Neural progenitor cell (in vitro differentiated cells): ENCODE measurements around the gene ALDH1A3. TPM values are rescaled to one million over a fixed set of nuclear protein-coding genes. Genes with fewer than 3 reads are reported as not detected.

Experiments used
- DNase-seq: peaks from one replicate; pipeline ENCODE4 v3.0.0-alpha.2; 2016; ENCODE audit warnings: low spot score
- H2AFZ ChIP-seq: fragments of 200-600 bp; sonication (generic); replicated peaks from 2 replicates; pipeline ENCODE4 v1.6.1; 2016; ENCODE audit warnings: antibody characterized with exemption
- H3F3A ChIP-seq: fragments of 200-600 bp; sonication (generic); 2 replicates; pipeline ENCODE4 v1.6.1; 2016; ENCODE audit warnings: antibody characterized with exemption, low read depth
- H3K27ac ChIP-seq: fragments of 200-600 bp; sonication (generic); 2 replicates; pipeline ENCODE4 v1.5.1; 2016; ENCODE audit warnings: mild to moderate bottlenecking
- H3K27me3 ChIP-seq: fragments of 200-600 bp; sonication (generic); 2 replicates; pipeline ENCODE4 v1.6.1; 2016; ENCODE audit warnings: mild to moderate bottlenecking, moderate library complexity
- H3K36me3 ChIP-seq: fragments of 200-600 bp; sonication (generic); 2 replicates; pipeline ENCODE4 v1.5.1; 2016
- H3K4me1 ChIP-seq: fragments of 200-600 bp; sonication (generic); 2 replicates; pipeline ENCODE4 v1.6.1; 2016; ENCODE audit warnings: mixed run types
- H3K4me2 ChIP-seq: fragments of 200-600 bp; sonication (generic); 2 replicates; pipeline ENCODE4 v1.6.1; 2016
- H3K4me3 ChIP-seq: fragments of 200-600 bp; sonication (generic); 2 replicates; pipeline ENCODE4 v1.5.1; 2016
- H3K79me2 ChIP-seq: fragments of 200-600 bp; sonication (generic); 2 replicates; pipeline ENCODE4 v1.6.1; 2016; ENCODE audit warnings: low read depth
- H3K9ac ChIP-seq: fragments of 200-600 bp; sonication (generic); 2 replicates; pipeline ENCODE4 v1.6.1; 2016
- H3K9me3 ChIP-seq: fragments of 200-600 bp; sonication (generic); 2 replicates; pipeline ENCODE4 v1.5.1; 2016; ENCODE audit warnings: low read depth
- H4K20me1 ChIP-seq: fragments of 200-600 bp; sonication (generic); 2 replicates; pipeline ENCODE4 v1.6.1; 2016; ENCODE audit warnings: low read depth
- H3K27ac Mint-ChIP-seq: 3 replicates; pipeline ENCODE4 v1.8.0; 2021; ENCODE audit warnings: mixed read lengths
- H3K27me3 Mint-ChIP-seq: 2 replicates; pipeline ENCODE4 v1.8.0; 2022; ENCODE audit warnings: low read depth, mild to moderate bottlenecking, inconsistent platforms, moderate library complexity, mixed read lengths; ENCODE audit not compliant: insufficient read depth
- H3K36me3 Mint-ChIP-seq: 3 replicates; pipeline ENCODE4 v1.8.0; 2021; ENCODE audit warnings: mixed read lengths
- H3K4me1 Mint-ChIP-seq: 3 replicates; pipeline ENCODE4 v1.8.0; 2021; ENCODE audit warnings: mixed read lengths
- H3K4me3 Mint-ChIP-seq: 3 replicates; pipeline ENCODE4 v1.8.0; 2021; ENCODE audit warnings: mild to moderate bottlenecking, moderate library complexity, mixed read lengths
- H3K9me3 Mint-ChIP-seq: 3 replicates; pipeline ENCODE4 v1.8.0; 2020; ENCODE audit warnings: mixed read lengths
- EZH2 ChIP-seq: fragments of 200-600 bp; sonication (generic); IDR thresholded peaks from 2 replicates; pipeline ENCODE4 v1.6.1; 2017; ENCODE audit warnings: antibody characterized with exemption, mild to moderate bottlenecking, moderate library complexity
- EZH2phosphoT487 ChIP-seq: fragments of 200-600 bp; sonication (generic); IDR thresholded peaks from 2 replicates; pipeline ENCODE4 v1.6.1; 2017; ENCODE audit warnings: antibody characterized with exemption
- total RNA-seq: library from RNA; depleted of rRNA; stranded (reverse); fragments of >200 nt; gene quantifications from 2 replicates; pipeline ENCODE4 v1.2.3, GENCODE V29; 2015; ENCODE audit warnings: low replicate concordance
- TF ChIP-seq, protein P1 (sequence below): fragments of 200-600 bp; sonication (generic); IDR thresholded peaks from 2 replicates; pipeline ENCODE4 v1.5.1; 2017; ENCODE audit warnings: antibody characterized with exemption, mild to moderate bottlenecking

ALDH1A3 gene
- total RNA-seq, 1 donor from 2014 or later = 0.80 TPM

DNA sequence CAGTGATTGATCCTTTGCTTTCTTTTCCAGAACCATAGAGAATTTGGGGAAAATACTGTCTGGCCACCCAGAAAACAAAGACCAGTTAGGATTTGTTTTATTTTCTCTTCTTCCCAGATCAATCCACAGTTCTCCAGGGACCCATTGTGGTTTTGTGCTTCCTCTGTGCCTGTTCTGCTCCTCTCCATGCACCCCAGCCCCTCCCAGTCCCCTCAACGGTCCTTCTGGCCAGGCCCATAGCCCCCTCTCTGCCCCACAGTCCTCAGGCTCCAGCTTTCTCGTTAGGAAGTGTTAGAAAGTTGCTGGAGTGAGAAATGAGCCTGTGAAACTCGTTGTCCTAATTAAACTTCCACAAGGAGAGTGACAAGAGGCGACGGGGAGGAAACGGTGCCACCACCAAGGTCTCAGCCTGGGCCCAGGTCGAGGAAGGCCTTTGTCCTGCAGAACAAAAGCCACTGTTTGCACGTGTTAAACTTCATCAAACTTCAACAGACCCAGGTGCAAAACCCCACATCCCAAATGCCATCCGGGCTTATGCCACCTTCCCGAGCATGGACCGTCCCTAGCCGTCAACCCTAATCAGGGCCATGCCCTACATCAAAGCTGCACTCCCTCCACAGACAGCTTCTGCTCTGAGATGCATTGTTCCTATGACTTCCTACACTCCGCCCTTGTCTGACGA lies 18.7 kb upstream of the ALDH1A3 start:
- Histone ChIP-seq H3K9ac (no peak overlapping the region), H3K36me3 (no peaks in the 10 kb centered on the region), H3K27ac (no peak overlapping the region), H2AFZ (no peak overlapping the region), H3K4me1 (no peaks in the 10 kb centered on the region), H3K79me2 (no peaks in the 10 kb centered on the region), H3K9me3 (no peaks in the 10 kb centered on the region), H3K27me3 (no peaks in the 10 kb centered on the region), H3F3A (no peaks in the 10 kb centered on the region), H3K4me3 (no peak overlapping the region), H3K4me2 (no peak overlapping the region), H4K20me1 (no peaks in the 10 kb centered on the region)
- no peak overlapping the region for H3K27ac Mint-ChIP-seq
- H3K9me3 Mint-ChIP-seq = peaks cover 2% of the 10 kb centered on the region
- peaks cover 7% of the 10 kb centered on the region for H3K27me3 Mint-ChIP-seq
- DNase-seq = no peak
- no peak for TF ChIP-seq EZH2
- no peak for TF ChIP-seq EZH2phosphoT487
- TF ChIP-seq, protein P1, sequence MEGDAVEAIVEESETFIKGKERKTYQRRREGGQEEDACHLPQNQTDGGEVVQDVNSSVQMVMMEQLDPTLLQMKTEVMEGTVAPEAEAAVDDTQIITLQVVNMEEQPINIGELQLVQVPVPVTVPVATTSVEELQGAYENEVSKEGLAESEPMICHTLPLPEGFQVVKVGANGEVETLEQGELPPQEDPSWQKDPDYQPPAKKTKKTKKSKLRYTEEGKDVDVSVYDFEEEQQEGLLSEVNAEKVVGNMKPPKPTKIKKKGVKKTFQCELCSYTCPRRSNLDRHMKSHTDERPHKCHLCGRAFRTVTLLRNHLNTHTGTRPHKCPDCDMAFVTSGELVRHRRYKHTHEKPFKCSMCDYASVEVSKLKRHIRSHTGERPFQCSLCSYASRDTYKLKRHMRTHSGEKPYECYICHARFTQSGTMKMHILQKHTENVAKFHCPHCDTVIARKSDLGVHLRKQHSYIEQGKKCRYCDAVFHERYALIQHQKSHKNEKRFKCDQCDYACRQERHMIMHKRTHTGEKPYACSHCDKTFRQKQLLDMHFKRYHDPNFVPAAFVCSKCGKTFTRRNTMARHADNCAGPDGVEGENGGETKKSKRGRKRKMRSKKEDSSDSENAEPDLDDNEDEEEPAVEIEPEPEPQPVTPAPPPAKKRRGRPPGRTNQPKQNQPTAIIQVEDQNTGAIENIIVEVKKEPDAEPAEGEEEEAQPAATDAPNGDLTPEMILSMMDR = no peak
- peaks cover 8% of the 10 kb centered on the region for H3K4me1 Mint-ChIP-seq
- no peak overlapping the region for H3K4me3 Mint-ChIP-seq
- no peaks in the 10 kb centered on the region for H3K36me3 Mint-ChIP-seq

DNA sequence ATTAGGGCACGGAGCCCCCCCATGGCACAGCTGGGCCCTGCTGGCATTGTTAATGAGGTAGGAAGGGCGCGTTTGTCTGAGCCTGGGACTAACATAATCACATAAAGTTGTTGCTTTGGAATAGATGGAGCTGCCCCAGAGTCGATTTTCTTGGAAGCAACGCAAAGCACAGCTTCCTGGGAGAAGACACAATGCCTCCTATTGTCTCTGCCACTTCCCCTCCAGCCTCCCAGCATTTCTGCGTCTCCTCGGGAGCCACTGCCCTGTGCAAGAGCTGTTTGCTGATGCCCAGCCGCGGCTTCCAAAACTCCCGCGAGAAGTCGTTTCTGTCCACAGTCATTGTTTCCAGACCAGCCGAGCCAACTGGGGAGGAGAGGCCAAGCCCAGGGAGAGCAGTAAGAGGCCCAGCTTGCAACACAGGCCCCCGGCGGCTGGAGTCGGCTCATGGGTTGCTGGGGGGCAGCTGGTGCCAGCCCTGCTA lies 18.1 kb upstream of the ALDH1A3 start:
- Histone ChIP-seq H4K20me1 (no peaks in the 10 kb centered on the region), H3F3A (no peaks in the 10 kb centered on the region), H3K4me3 (no peak overlapping the region), H3K27me3 (no peaks in the 10 kb centered on the region), H3K9ac (no peak overlapping the region), H3K36me3 (no peaks in the 10 kb centered on the region), H3K9me3 (no peaks in the 10 kb centered on the region), H3K4me2 (no peak overlapping the region), H3K79me2 (no peaks in the 10 kb centered on the region), H3K27ac (no peak overlapping the region), H3K4me1 (no peaks in the 10 kb centered on the region), H2AFZ (no peak overlapping the region)
- TF ChIP-seq EZH2phosphoT487 = no peak
- TF ChIP-seq EZH2 = no peak
- TF ChIP-seq, protein P1 = no peak
- Mint-ChIP-seq H3K4me3 (no peak overlapping the region), H3K4me1 (peaks cover 8% of the 10 kb centered on the region), H3K27ac (no peak overlapping the region), H3K36me3 (no peaks in the 10 kb centered on the region), H3K9me3 (peaks cover 4% of the 10 kb centered on the region), H3K27me3 (peaks cover 7% of the 10 kb centered on the region)
- DNase-seq = peak; percentile 21

DNA sequence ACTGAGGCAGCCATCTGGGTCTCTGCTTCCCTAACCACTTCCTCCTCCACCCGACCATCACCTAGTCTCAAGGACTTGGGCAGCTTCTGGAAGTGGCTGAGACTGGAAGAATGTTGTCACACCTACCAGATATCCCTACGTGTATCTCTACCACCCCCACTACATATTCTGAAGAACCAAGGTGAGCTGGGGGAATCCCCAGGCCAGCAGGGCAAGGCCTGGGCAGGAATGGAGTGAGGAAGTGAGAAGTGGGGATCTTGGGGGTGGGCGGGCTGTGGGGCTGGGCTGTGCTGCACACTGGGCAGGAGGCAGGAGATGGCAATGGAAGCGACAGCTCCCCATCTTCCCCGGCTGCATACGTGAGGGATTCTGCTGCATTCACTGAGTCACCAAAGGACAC lies 17.5 kb upstream of the ALDH1A3 start:
- Histone ChIP-seq H3K27me3 (no peaks in the 10 kb centered on the region), H3K9me3 (no peaks in the 10 kb centered on the region), H3K79me2 (no peaks in the 10 kb centered on the region), H3K27ac (no peak overlapping the region), H4K20me1 (no peaks in the 10 kb centered on the region), H2AFZ (no peak overlapping the region), H3K4me2 (no peak overlapping the region), H3K9ac (no peak overlapping the region), H3K4me1 (no peaks in the 10 kb centered on the region), H3F3A (no peaks in the 10 kb centered on the region), H3K36me3 (no peaks in the 10 kb centered on the region), H3K4me3 (no peak overlapping the region)
- no peak for DNase-seq
- peaks cover 4% of the 10 kb centered on the region for H3K9me3 Mint-ChIP-seq
- peaks cover 8% of the 10 kb centered on the region for H3K4me1 Mint-ChIP-seq
- H3K27me3 Mint-ChIP-seq = peaks cover 7% of the 10 kb centered on the region
- TF ChIP-seq, protein P1 = no peak
- TF ChIP-seq EZH2phosphoT487 (no peak), EZH2 (no peak)
- H3K27ac Mint-ChIP-seq = no peak overlapping the region
- H3K4me3 Mint-ChIP-seq = no peak overlapping the region
- no peaks in the 10 kb centered on the region for H3K36me3 Mint-ChIP-seq
